Breast epithelium (tissue), 3 donors: ENCODE results near the gene ANO8.

Experiments
- CTCF ChIP-seq, 3 donors: fragments of 450-650 bp; IDR thresholded peaks; one replicate each; pipeline ENCODE4 v1.5.1; 2016 to 2017; ENCODE audit warnings: antibody characterized with exemption in 3 of 3, mild to moderate bottlenecking in 3 of 3, moderate library complexity in 3 of 3
- POLR2A ChIP-seq: fragments of 450-650 bp; IDR thresholded peaks from one replicate; pipeline ENCODE4 v1.6.1; 2016; ENCODE audit warnings: antibody characterized with exemption, mild to moderate bottlenecking, moderate library complexity

- TF ChIP-seq CTCF (IDR thresholded peaks at IDR 0.05) (no peak), POLR2A (no peak)
These were observed 25.5 kb upstream of the ANO8 start for GRCh38 chr19:17359905-17360800.
